ENCODE data around the gene VPS51.

GRCh38 chr11:65129649-65130441, 33.8 kb downstream of the VPS51 start:
- TF ChIP-seq, protein P1, sequence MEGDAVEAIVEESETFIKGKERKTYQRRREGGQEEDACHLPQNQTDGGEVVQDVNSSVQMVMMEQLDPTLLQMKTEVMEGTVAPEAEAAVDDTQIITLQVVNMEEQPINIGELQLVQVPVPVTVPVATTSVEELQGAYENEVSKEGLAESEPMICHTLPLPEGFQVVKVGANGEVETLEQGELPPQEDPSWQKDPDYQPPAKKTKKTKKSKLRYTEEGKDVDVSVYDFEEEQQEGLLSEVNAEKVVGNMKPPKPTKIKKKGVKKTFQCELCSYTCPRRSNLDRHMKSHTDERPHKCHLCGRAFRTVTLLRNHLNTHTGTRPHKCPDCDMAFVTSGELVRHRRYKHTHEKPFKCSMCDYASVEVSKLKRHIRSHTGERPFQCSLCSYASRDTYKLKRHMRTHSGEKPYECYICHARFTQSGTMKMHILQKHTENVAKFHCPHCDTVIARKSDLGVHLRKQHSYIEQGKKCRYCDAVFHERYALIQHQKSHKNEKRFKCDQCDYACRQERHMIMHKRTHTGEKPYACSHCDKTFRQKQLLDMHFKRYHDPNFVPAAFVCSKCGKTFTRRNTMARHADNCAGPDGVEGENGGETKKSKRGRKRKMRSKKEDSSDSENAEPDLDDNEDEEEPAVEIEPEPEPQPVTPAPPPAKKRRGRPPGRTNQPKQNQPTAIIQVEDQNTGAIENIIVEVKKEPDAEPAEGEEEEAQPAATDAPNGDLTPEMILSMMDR (IDR thresholded peaks at IDR 0.05) = no peak
- no peak for TF ChIP-seq EP300 (IDR thresholded peaks at IDR 0.05)
- TF ChIP-seq POLR2A (IDR thresholded peaks at IDR 0.05) = no peak

Measured in tibial nerve (tissue), 4 donors.